Retinal pigment epithelial cell (primary cell): ENCODE results near the gene TBC1D4.

Experiments
- DNase-seq: peaks from one replicate; pipeline ENCODE4 v3.0.0-alpha.2; 2010; ENCODE audit warnings: low read depth
- H3K4me3 ChIP-seq: 2 replicates; pipeline ENCODE4 v1.5.1; 2011; ENCODE audit warnings: mild to moderate bottlenecking, low read length, control low read depth, moderate library complexity
- TF ChIP-seq, protein P1 (sequence below): conservative IDR thresholded peaks from 2 replicates; pipeline ENCODE4 v1.5.1; 2011; ENCODE audit warnings: low read depth, low read length, control low read depth, inconsistent platforms

Gene TBC1D4

DNA sequence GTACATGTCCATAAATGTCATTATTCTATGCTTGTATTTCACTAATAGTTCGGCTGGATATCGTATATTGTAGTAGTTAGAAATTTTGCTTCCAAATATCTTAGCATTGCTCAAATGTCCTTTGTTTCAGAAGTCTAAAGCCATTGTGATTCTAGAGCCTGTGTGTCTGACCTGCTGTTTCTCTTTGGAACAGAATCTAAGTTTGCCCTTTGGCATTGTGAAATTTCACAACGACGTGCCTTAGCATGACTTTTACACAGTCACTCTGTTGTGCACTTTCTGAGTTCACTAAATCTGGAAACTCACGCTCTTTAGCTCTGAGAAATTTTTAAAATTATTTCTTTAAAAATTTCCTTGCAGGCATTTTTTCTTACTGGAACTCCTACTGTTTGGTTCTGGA is 152.2 kb downstream of the TBC1D4 start:
- TF ChIP-seq, protein P1, sequence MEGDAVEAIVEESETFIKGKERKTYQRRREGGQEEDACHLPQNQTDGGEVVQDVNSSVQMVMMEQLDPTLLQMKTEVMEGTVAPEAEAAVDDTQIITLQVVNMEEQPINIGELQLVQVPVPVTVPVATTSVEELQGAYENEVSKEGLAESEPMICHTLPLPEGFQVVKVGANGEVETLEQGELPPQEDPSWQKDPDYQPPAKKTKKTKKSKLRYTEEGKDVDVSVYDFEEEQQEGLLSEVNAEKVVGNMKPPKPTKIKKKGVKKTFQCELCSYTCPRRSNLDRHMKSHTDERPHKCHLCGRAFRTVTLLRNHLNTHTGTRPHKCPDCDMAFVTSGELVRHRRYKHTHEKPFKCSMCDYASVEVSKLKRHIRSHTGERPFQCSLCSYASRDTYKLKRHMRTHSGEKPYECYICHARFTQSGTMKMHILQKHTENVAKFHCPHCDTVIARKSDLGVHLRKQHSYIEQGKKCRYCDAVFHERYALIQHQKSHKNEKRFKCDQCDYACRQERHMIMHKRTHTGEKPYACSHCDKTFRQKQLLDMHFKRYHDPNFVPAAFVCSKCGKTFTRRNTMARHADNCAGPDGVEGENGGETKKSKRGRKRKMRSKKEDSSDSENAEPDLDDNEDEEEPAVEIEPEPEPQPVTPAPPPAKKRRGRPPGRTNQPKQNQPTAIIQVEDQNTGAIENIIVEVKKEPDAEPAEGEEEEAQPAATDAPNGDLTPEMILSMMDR, result no peak
- H3K4me3 ChIP-seq, result no peak overlapping the region
- no peak for DNase-seq

DNA sequence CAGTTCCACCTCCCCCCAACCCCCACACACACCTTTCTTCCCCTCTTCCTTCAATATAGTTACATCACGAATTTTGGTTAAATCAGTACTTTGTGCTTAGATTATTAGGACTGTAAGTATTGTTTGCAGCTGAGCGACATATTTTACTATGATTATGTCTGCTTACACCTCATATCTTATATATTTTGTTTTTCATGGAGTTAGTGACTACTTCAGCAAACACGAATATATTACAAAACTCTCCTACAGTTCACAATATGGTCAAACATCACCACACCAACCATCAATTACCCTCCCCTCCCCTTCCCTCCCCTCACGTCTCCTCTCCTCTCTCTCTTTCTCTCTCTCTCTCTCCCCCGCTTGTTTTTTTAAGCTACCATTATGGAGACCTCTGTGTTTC is 152.9 kb downstream of the TBC1D4 start:
- TF ChIP-seq, protein P1, result no peak

DNA sequence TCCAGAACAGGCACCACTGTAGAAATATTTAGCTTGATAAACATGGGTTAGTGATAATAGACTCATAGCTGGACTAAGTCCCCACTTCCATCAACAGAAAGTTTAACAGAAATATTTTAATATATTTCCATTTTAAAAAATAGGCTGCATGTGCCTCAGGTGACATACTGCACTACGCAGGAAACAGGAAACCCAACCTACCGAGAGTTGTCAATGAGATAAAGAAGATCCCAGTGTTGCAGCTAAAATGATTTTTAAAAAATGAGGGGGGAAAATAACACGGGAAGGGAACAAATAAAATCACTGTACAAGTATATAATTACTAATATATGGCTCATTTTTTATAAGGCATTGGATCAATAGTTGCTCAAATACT is 154.8 kb downstream of the TBC1D4 start:
- no peak for DNase-seq

More for the DNA sequence above, 152.9 kb downstream of the TBC1D4 start:
- no peak for DNase-seq
- no peak overlapping the region for H3K4me3 ChIP-seq

DNA sequence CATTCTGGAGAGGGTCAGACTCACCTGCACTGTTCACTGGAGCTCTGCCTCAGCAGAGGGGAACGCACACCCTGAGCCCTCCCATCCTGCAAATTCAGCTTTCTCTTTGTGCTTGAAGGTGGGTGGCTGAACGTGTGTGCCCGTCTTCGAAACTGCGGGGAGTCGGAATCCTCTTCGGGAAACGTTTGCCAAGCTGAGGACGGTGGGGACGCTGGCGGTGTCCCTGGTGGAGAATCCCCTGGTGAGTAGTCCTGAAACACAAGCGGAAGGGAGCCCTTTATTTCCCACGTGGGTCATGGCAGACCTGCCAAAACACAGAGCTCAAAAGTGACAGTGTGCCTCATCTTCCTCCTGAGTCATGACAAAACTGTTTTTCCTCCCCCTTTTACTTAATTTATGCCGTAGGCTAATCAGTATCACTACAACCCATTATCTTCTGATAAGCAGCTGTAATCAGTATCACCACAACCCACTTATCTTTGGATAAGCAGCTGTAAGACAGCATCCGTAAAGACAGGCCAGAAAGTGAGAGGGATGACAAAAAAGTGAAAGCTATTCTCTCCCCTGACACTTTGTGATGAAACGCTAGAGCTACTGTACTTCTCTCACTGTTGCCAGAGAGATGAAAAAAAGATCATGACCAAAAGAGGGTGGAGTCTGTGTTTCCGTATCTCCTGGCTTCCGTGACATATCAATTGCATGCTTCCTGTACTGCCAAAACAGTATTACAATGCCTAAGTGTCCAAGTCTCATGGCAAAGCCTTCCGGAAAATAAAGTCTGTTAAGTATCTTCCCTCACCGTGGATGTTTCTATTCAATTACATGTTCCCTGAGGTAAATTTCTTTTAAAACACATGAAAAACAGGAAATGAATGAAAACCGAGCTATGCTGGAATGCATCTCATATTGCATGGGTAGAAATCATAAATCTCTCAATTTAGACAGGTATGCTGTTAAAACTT is 155.5 kb downstream of the TBC1D4 start:
- DNase-seq, result no peak
- TF ChIP-seq, protein P1, result no peak
- H3K4me3 ChIP-seq, result no peak overlapping the region

More for the DNA sequence above, 154.8 kb downstream of the TBC1D4 start:
- no peak overlapping the region for H3K4me3 ChIP-seq
- TF ChIP-seq, protein P1, result no peak

DNA sequence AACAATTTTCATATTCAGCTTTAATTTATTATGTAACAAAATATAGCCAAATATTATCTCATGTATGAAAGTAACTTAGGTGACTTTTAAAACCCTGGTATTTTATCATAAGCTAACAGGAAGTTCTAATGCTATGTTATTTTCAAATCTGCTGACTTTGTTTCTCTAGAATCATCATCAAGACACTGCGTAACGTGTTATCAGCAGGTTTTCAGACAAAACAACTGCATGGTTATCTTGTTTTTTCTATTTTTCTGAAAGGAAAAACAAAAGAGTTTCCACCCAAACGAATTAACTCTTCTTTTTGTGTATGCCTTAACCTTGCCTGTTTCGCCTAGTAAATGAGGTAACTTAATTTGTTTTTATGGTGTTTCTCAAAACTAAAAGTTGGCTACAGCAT is 156.3 kb downstream of the TBC1D4 start:
- no peak for DNase-seq
- H3K4me3 ChIP-seq, result no peak overlapping the region
- TF ChIP-seq, protein P1, result no peak

DNA sequence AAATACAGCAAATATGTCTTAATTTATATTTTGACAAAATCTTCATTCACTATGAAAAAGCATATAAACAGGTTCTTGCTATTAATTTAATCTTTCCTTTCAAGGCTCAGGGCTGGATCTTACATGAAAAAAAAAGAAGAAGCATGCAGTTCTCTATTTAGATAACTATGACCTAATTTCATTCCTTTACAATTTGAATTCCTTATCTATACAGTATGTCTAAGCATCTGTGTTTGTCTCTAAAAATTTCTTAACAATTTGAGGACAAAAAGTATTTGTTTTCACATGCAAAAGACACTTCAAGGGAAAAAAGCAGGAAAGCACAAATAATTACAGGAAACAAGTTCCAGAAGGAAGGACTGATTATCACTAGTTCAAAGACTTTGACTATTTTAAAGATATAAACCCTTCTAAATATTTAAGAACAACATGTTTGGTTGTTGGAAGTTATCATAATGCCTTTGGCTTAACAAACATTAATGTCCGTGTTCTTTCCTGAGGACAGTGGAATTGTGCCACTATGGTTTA is 157.5 kb downstream of the TBC1D4 start:
- TF ChIP-seq, protein P1, result no peak
- DNase-seq, result no peak
- H3K4me3 ChIP-seq, result no peak overlapping the region

DNA sequence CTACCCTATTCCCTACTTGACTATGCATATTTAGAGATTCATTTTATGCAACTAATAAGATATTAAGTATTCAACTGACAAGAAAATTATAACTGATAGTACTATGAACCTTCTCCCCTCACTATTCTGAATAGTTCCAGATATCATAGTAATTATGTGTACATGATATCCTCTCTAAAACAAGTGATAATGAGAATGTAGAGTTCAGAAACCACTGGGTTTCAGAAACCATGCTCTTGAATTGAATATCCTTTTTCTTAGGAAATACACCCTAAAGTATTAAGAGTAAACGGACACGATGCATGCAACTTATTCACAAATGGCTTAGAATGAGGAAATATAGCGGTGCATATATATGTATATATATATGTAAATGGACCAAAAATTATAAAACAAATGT is 160.9 kb downstream of the TBC1D4 start:
- TF ChIP-seq, protein P1, result no peak
- no peak overlapping the region for H3K4me3 ChIP-seq
- no peak for DNase-seq
